Aorta (tissue), 5 donors: Measurements from ENCODE around the gene NEGR1. TPM values are rescaled to one million over a fixed set of nuclear protein-coding genes. Genes with fewer than 3 reads are reported as not detected.
A peak's percentile ranks its signal among the peaks of the same experiment; 100 is the strongest.

Source experiments
- ATAC-seq: fragments of 200-7000 bp; cut with Tn5 transposase; one replicate; pipeline ENCODE4 v1.9.1; 2022; ENCODE audit warnings: moderate library complexity; ENCODE audit not compliant: low FRiP score
- DNase-seq, 2 donors: peaks; one replicate each; pipeline ENCODE4 v3.0.0-alpha.2; 2020
- H3K27ac ChIP-seq, 2 donors: one replicate each; pipeline ENCODE4 v1.5.1; 2013; ENCODE audit warnings: low read length in 2 of 2, mild to moderate bottlenecking in 2 of 2, moderate library complexity in 2 of 2, control low read depth in 1 of 2, inconsistent platforms in 1 of 2, low read depth in 1 of 2
- H3K27me3 ChIP-seq, 2 donors: one replicate each; pipeline ENCODE4 v1.6.1; 2013; ENCODE audit warnings: control low read depth in 1 of 2, low read length in 1 of 2, mild to moderate bottlenecking in 1 of 2, moderate library complexity in 1 of 2; ENCODE audit not compliant: insufficient read depth in 2 of 2, control insufficient read depth in 1 of 2
- H3K36me3 ChIP-seq, 2 donors: one replicate each; pipeline ENCODE4 v1.6.1; 2013; ENCODE audit warnings: control low read depth in 1 of 2, low read length in 1 of 2, mild to moderate bottlenecking in 1 of 2; ENCODE audit not compliant: insufficient read depth in 2 of 2, control insufficient read depth in 1 of 2
- H3K4me1 ChIP-seq, 2 donors: one replicate each; pipeline ENCODE4 v1.6.1; 2013; ENCODE audit warnings: low read length in 2 of 2, control low read depth in 1 of 2, mild to moderate bottlenecking in 1 of 2, moderate library complexity in 1 of 2; ENCODE audit not compliant: insufficient read depth in 2 of 2, control insufficient read depth in 1 of 2
- H3K4me3 ChIP-seq, 2 donors: one replicate each; pipeline ENCODE4 v1.5.1; 2013; ENCODE audit warnings: low read length in 2 of 2, control low read depth in 1 of 2, mild to moderate bottlenecking in 1 of 2
- H3K9me3 ChIP-seq: one replicate; pipeline ENCODE4 v1.6.1; 2013; ENCODE audit warnings: mild to moderate bottlenecking, low read length; ENCODE audit not compliant: control insufficient read depth
- WGBS, 2 donors: extraction: QIAGEN DNeasy Blood & Tissue Kit; methylation state at CpG; one replicate each; pipeline ENCODE4 v1.1.7; 2013; 5-methylcytosine and 5-hydroxymethylcytosine counted together
- intact Hi-C, 2 donors: fragments of 100-400 bp; cut with DNase I; formaldehyde crosslinking; loops; one replicate each; pipeline versions ENCODE4 v1.14.2 to v1.15.0; 2022
- polyA plus RNA-seq, 2 donors: library from polyadenylated mRNA; stranded (reverse); fragments of 200-250 nt; gene quantifications; one replicate each; pipeline ENCODE4 v1.2.3, GENCODE V29; 2013
- total RNA-seq, 2 donors: library from RNA; stranded (reverse); fragmentation: NEBNext Ultra II Directional; extraction: Animal tissue kit (Norgen Biotek cat#: 25700); gene quantifications; one replicate each; pipeline ENCODE4 v1.2.1, GENCODE V29; 2021
- donor health status: healthy with polysubstance abuse.
- donor health status: Bipolar disorder and iron deficiency.
- donor health status: DM: no; HTN: no; CAD: no.
- donor health status: DM: no; HTN: no; CAD: no.
- donor health status: DM: yes; HTN: yes; CAD: no.

NEGR1 gene
- total and polyA plus RNA-seq, 4 donors = 3.5 to 50.3 (median 18.4) TPM

GRCh38 chr1:71660411-71660810, 621.9 kb downstream of the NEGR1 start:
- no peak overlapping the region for H3K27ac ChIP-seq
- intact Hi-C loops = no loop called here
- H3K36me3 ChIP-seq = no peaks in the 10 kb centered on the region
- H3K4me3 ChIP-seq = no peak overlapping the region
- no peaks in the 10 kb centered on the region for H3K4me1 ChIP-seq
- 93 to 95% methylated on average over 4 of the region's 4 CpGs for WGBS, 2 donors
- ATAC-seq = no peak
- no peaks in the 10 kb centered on the region for H3K9me3 ChIP-seq
- DNase-seq = no peak
- no peaks in the 10 kb centered on the region for H3K27me3 ChIP-seq

GRCh38 chr1:71657891-71658679, 624.3 kb downstream of the NEGR1 start:
- Histone ChIP-seq H3K36me3 (no peaks in the 10 kb centered on the region), H3K4me1 (no peaks in the 10 kb centered on the region), H3K4me3 (no peak overlapping the region), H3K9me3 (no peaks in the 10 kb centered on the region), H3K27ac (no peak overlapping the region), H3K27me3 (no peaks in the 10 kb centered on the region)
- DNase-seq (no peak), ATAC-seq (peak; percentile 79)
- WGBS, 2 donors = 7 to 12% methylated on average over 4 of the region's 4 CpGs
- intact Hi-C loops = no loop called here

- no peak for ATAC-seq
- Histone ChIP-seq H3K27ac (no peak overlapping the region), H3K9me3 (no peaks in the 10 kb centered on the region), H3K27me3 (no peaks in the 10 kb centered on the region), H3K4me3 (no peak overlapping the region), H3K4me1 (no peaks in the 10 kb centered on the region), H3K36me3 (no peaks in the 10 kb centered on the region)
- intact Hi-C loops = no loop called here
- no peak for DNase-seq
- WGBS, 2 donors = 89 to 92% methylated on average over 1 of the region's 1 CpG
These were observed 625.4 kb downstream of the NEGR1 start for GRCh38 chr1:71656902-71657301.

GRCh38 chr1:71655604-71656003, 626.7 kb downstream of the NEGR1 start:
- H3K27me3 ChIP-seq = no peaks in the 10 kb centered on the region
- H3K27ac ChIP-seq = no peak overlapping the region
- H3K36me3 ChIP-seq = no peaks in the 10 kb centered on the region
- H3K4me1 ChIP-seq = no peaks in the 10 kb centered on the region
- ATAC-seq (no peak), DNase-seq (no peak)
- H3K9me3 ChIP-seq = no peaks in the 10 kb centered on the region
- 90 to 96% methylated on average over 2 of the region's 2 CpGs for WGBS, 2 donors
- intact Hi-C loops = no loop called here
- no peak overlapping the region for H3K4me3 ChIP-seq

GRCh38 chr1:71653952-71654351, 628.4 kb downstream of the NEGR1 start:
- 89 to 91% methylated on average over 2 of the region's 2 CpGs for WGBS, 2 donors
- ATAC-seq = no peak
- no peaks in the 10 kb centered on the region for H3K4me1 ChIP-seq

GRCh38 chr1:71651214-71651613, 631.1 kb downstream of the NEGR1 start:
- H3K36me3 ChIP-seq = no peaks in the 10 kb centered on the region
- WGBS, 2 donors = 76 to 81% methylated on average over 1 of the region's 1 CpG
- DNase-seq = no peak
- no peaks in the 10 kb centered on the region for H3K4me1 ChIP-seq
- H3K27me3 ChIP-seq = no peaks in the 10 kb centered on the region
- intact Hi-C loops = no loop called here
- H3K27ac ChIP-seq = no peak overlapping the region
- ATAC-seq = no peak
- H3K4me3 ChIP-seq = no peak overlapping the region
- H3K9me3 ChIP-seq = no peaks in the 10 kb centered on the region

More at GRCh38 chr1:71653952-71654351, 628.4 kb downstream of the NEGR1 start:
- H3K4me3 ChIP-seq = no peak overlapping the region
- no peaks in the 10 kb centered on the region for H3K36me3 ChIP-seq
- H3K27ac ChIP-seq = no peak overlapping the region
- H3K27me3 ChIP-seq = no peaks in the 10 kb centered on the region
- DNase-seq = no peak
- no peaks in the 10 kb centered on the region for H3K9me3 ChIP-seq
- intact Hi-C loops = no loop called here

- 69 to 71% methylated on average over 3 of the region's 3 CpGs for WGBS, 2 donors
- ATAC-seq (no peak), DNase-seq (no peak)
- Histone ChIP-seq H3K9me3 (no peaks in the 10 kb centered on the region), H3K27ac (no peak overlapping the region), H3K4me3 (no peak overlapping the region), H3K36me3 (no peaks in the 10 kb centered on the region), H3K4me1 (no peaks in the 10 kb centered on the region), H3K27me3 (no peaks in the 10 kb centered on the region)
- intact Hi-C loops = no loop called here
These were observed 632.2 kb downstream of the NEGR1 start for GRCh38 chr1:71650119-71650518.

GRCh38 chr1:71649608-71650007, 632.7 kb downstream of the NEGR1 start:
- no peak for ATAC-seq
- no peaks in the 10 kb centered on the region for H3K9me3 ChIP-seq
- no peak overlapping the region for H3K27ac ChIP-seq
- WGBS, 2 donors = 48 to 51% methylated on average over 1 of the region's 1 CpG
- no peak overlapping the region for H3K4me3 ChIP-seq
- no peaks in the 10 kb centered on the region for H3K36me3 ChIP-seq
- intact Hi-C loops = no loop called here
- no peaks in the 10 kb centered on the region for H3K27me3 ChIP-seq
- no peak for DNase-seq
- no peaks in the 10 kb centered on the region for H3K4me1 ChIP-seq

- 56 to 63% methylated on average over 1 of the region's 1 CpG for WGBS, 2 donors
- intact Hi-C loops = no loop called here
- H3K27me3 ChIP-seq = no peaks in the 10 kb centered on the region
- ATAC-seq (no peak), DNase-seq (no peak)
- no peaks in the 10 kb centered on the region for H3K4me1 ChIP-seq
- no peak overlapping the region for H3K27ac ChIP-seq
- no peaks in the 10 kb centered on the region for H3K9me3 ChIP-seq
- no peaks in the 10 kb centered on the region for H3K36me3 ChIP-seq
- no peak overlapping the region for H3K4me3 ChIP-seq
These were observed 634.6 kb downstream of the NEGR1 start for GRCh38 chr1:71647513-71648300.
